DND-41 (cell line): ENCODE results near the gene TTN.

ENCODE experiments used
- ATAC-seq: fragments of 200-7000 bp; cut with Tn5 transposase; 3 replicates; pipeline ENCODE4 v1.9.1; 2021; ENCODE audit warnings: low read depth; ENCODE audit not compliant: insufficient read depth
- DNase-seq: peaks from one replicate; pipeline ENCODE4 v3.0.0-alpha.2; 2020
- H2AFZ ChIP-seq: 2 replicates; pipeline ENCODE4 v1.6.0; 2012; ENCODE audit warnings: low read depth, low read length
- H3K27ac ChIP-seq: 2 replicates; pipeline ENCODE4 v1.5.1; 2012; ENCODE audit warnings: low read length, inconsistent platforms
- H3K27me3 ChIP-seq: fragments of 200-600 bp; sonication (generic); 2 replicates; pipeline ENCODE4 v1.6.0; 2012; ENCODE audit warnings: low read length, mild to moderate bottlenecking, inconsistent platforms; ENCODE audit not compliant: insufficient read depth, poor library complexity
- H3K36me3 ChIP-seq: 2 replicates; pipeline ENCODE4 v1.5.1; 2012; ENCODE audit warnings: low read length, inconsistent platforms; ENCODE audit not compliant: insufficient read depth
- H3K4me1 ChIP-seq: 2 replicates; pipeline ENCODE4 v1.5.1; 2012; ENCODE audit warnings: mild to moderate bottlenecking, low read length; ENCODE audit not compliant: insufficient read depth
- H3K4me2 ChIP-seq: 2 replicates; pipeline ENCODE4 v1.6.0; 2012; ENCODE audit warnings: mild to moderate bottlenecking, moderate library complexity, low read length, inconsistent platforms; ENCODE audit not compliant: insufficient read depth
- H3K4me3 ChIP-seq, 2 experiments: fragments of 200-600 bp in 1 of 2; shearing (Covaris generic) in 1 of 2; 2 replicates each; pipeline ENCODE4 v1.5.1; 2012 to 2016; ENCODE audit warnings: inconsistent platforms in 2 of 2, low read length in 2 of 2, mild to moderate bottlenecking in 2 of 2, low read depth in 1 of 2, moderate library complexity in 1 of 2
- H3K79me2 ChIP-seq: 2 replicates; pipeline ENCODE4 v1.6.0; 2012; ENCODE audit warnings: low read length, inconsistent platforms; ENCODE audit not compliant: insufficient read depth
- H3K9ac ChIP-seq: 2 replicates; pipeline ENCODE4 v1.6.0; 2012; ENCODE audit warnings: low read depth, mild to moderate bottlenecking, inconsistent platforms, low read length, moderate library complexity
- H3K9me3 ChIP-seq: 2 replicates; pipeline ENCODE4 v1.5.1; 2012; ENCODE audit warnings: low read length, moderate library complexity, mild to moderate bottlenecking, inconsistent platforms; ENCODE audit not compliant: insufficient read depth, severe bottlenecking
- H4K20me1 ChIP-seq: 2 replicates; pipeline ENCODE4 v1.6.0; 2012; ENCODE audit warnings: low read length; ENCODE audit not compliant: insufficient read depth
- CTCF ChIP-seq: IDR thresholded peaks from 2 replicates; pipeline ENCODE4 v1.5.1; 2012; ENCODE audit warnings: borderline replicate concordance, low read length, moderate library complexity, mild to moderate bottlenecking; ENCODE audit not compliant: poor library complexity, severe bottlenecking; ENCODE audit errors: extremely low read depth
- EZH2 ChIP-seq: IDR thresholded peaks from 3 replicates; pipeline ENCODE4 v1.6.1; 2012; ENCODE audit warnings: borderline replicate concordance, low read depth, mild to moderate bottlenecking, moderate library complexity, low read length, inconsistent platforms; ENCODE audit not compliant: severe bottlenecking

The TTN gene

GRCh38 chr2:178804791-178805190 lies 2.4 kb downstream of the TTN start:
- Histone ChIP-seq H3K79me2 (no peaks in the 10 kb centered on the region), H4K20me1 (no peaks in the 10 kb centered on the region), H3K4me2 (no peak overlapping the region), H3K9ac (no peak overlapping the region), H3K27me3 (no peaks in the 10 kb centered on the region), H3K9me3 (no peaks in the 10 kb centered on the region), H3K4me3 (no peak overlapping the region), H3K36me3 (no peaks in the 10 kb centered on the region), H2AFZ (no peak overlapping the region), H3K4me1 (no peaks in the 10 kb centered on the region), H3K27ac (no peak overlapping the region)
- ATAC-seq: peak; percentile 69; the same call in 2 of the 3 replicates
- no peak for DNase-seq
- peak; percentile 70 for TF ChIP-seq CTCF
- TF ChIP-seq EZH2: no peak

GRCh38 chr2:178800510-178800909 lies 6.7 kb downstream of the TTN start:
- H3K9me3 ChIP-seq: no peaks in the 10 kb centered on the region
- no peaks in the 10 kb centered on the region for H3K4me1 ChIP-seq
- no peaks in the 10 kb centered on the region for H3K36me3 ChIP-seq
- H3K4me2 ChIP-seq: no peak overlapping the region
- no peaks in the 10 kb centered on the region for H3K79me2 ChIP-seq
- no peaks in the 10 kb centered on the region for H4K20me1 ChIP-seq
- H3K9ac ChIP-seq: no peak overlapping the region
- no peak overlapping the region for H3K4me3 ChIP-seq
- ATAC-seq: no peak
- H2AFZ ChIP-seq: no peak overlapping the region
- TF ChIP-seq CTCF: no peak
- no peak for TF ChIP-seq EZH2
- no peak for DNase-seq
- H3K27me3 ChIP-seq: no peaks in the 10 kb centered on the region
- no peak overlapping the region for H3K27ac ChIP-seq

- no peaks in the 10 kb centered on the region for H3K36me3 ChIP-seq
- H4K20me1 ChIP-seq: no peaks in the 10 kb centered on the region
- no peaks in the 10 kb centered on the region for H3K4me1 ChIP-seq
- no peak overlapping the region for H3K4me2 ChIP-seq
- H3K27me3 ChIP-seq: no peaks in the 10 kb centered on the region
- H3K9ac ChIP-seq: no peak overlapping the region
- H2AFZ ChIP-seq: no peak overlapping the region
- DNase-seq (no peak), ATAC-seq (no peak)
- no peak overlapping the region for H3K27ac ChIP-seq
- H3K4me3 ChIP-seq: no peak overlapping the region
- TF ChIP-seq CTCF (no peak), EZH2 (no peak)
- H3K9me3 ChIP-seq: no peaks in the 10 kb centered on the region
- H3K79me2 ChIP-seq: no peaks in the 10 kb centered on the region
These were observed 7.9 kb downstream of the TTN start for GRCh38 chr2:178799305-178799704.
